Prostate gland (tissue), 2 donors: Measurements from ENCODE around the gene ERC2.

Experiments used
- CTCF ChIP-seq, 4 experiments: fragments of 200-600 bp in 2 of 4; fragments of 450-650 bp in 2 of 4; sonication (generic) in 2 of 4; IDR thresholded peaks; 1 replicate in 3 of 4; 2 replicates in 1 of 4; pipeline ENCODE4 v1.5.1; 2016 to 2019; ENCODE audit warnings: antibody characterized with exemption in 4 of 4, mild to moderate bottlenecking in 2 of 4, moderate library complexity in 2 of 4
- POLR2A ChIP-seq: fragments of 450-650 bp; IDR thresholded peaks from one replicate; pipeline ENCODE4 v1.6.1; 2016; ENCODE audit warnings: antibody characterized with exemption, mild to moderate bottlenecking
- POLR2AphosphoS5 ChIP-seq: sonication (generic); formaldehyde crosslinking; IDR thresholded peaks from one replicate; pipeline ENCODE4 v1.6.1; 2017; ENCODE audit warnings: antibody characterized with exemption

DNA sequence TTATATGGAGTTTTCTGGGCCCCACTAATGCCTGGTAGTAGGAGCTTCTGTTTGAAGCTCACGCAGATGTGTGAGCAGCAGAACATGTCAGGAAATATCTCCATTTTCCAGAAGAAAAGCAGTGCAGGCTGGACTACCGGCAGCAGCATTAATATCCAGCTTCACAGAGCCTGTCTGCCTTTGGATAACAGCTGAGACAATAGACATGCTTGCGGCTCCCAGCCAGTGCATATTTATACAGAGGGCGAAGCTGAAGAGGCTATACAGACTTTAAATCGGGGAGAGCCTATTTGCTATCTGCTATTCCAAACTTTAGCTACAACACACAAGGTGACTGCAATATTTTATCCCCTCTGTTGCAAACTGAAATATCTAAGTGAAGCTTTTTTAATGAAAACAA is 731.1 kb downstream of the ERC2 start:
- TF ChIP-seq CTCF (IDR thresholded peaks at IDR 0.05) (no peak), POLR2A (no peak), POLR2AphosphoS5 (no peak)
